ENCODE measurements around the gene IGSF21. TPM values are rescaled to one million over a fixed set of nuclear protein-coding genes. Genes with fewer than 3 reads are reported as not detected.

Gene IGSF21
- polyA plus RNA-seq, 1 experiment, result not detected

DNA sequence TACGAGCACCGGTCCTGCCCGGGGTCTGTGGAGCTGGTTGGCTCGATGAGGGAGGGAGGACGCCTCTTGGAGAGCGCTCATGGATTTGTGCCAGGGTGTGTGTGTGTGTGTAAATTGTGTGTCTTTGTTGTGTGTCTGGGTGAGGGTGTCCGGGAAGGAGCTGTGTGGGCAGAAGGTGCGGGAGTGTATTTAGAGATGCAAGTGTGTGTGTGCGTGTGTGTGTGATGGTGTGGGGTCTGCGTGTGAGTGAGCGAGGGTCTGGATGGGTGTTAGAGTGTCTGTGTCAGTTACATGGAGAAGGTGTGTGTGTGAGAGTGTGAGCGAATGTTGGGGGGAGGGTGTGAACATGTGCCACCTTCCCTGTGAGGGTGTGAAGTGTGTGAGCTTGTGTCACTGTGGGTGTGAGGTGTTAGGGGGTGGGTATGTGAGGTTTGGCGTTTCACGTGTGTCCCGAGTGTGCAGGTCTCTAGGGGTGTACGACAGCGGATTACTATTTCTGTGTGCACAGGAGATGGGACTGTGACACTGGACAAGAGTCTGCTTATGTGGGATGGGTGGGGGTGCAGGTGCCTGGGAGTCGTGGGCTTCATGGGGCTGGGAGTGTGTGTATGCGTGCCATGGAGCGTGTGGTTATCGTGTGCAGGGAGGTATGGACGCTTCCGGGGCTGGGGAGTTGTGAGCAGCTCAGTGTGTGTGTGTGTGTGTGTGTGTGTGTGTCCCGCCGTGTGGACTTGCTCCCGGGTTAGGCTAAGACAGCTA is 880 bp downstream of the IGSF21 start:
- TF ChIP-seq, protein P1, sequence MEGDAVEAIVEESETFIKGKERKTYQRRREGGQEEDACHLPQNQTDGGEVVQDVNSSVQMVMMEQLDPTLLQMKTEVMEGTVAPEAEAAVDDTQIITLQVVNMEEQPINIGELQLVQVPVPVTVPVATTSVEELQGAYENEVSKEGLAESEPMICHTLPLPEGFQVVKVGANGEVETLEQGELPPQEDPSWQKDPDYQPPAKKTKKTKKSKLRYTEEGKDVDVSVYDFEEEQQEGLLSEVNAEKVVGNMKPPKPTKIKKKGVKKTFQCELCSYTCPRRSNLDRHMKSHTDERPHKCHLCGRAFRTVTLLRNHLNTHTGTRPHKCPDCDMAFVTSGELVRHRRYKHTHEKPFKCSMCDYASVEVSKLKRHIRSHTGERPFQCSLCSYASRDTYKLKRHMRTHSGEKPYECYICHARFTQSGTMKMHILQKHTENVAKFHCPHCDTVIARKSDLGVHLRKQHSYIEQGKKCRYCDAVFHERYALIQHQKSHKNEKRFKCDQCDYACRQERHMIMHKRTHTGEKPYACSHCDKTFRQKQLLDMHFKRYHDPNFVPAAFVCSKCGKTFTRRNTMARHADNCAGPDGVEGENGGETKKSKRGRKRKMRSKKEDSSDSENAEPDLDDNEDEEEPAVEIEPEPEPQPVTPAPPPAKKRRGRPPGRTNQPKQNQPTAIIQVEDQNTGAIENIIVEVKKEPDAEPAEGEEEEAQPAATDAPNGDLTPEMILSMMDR (IDR thresholded peaks at IDR 0.05; ENCODE audit: low read depth, low read length), result no peak
- POLR2A ChIA-PET, result no interaction called here

DNA sequence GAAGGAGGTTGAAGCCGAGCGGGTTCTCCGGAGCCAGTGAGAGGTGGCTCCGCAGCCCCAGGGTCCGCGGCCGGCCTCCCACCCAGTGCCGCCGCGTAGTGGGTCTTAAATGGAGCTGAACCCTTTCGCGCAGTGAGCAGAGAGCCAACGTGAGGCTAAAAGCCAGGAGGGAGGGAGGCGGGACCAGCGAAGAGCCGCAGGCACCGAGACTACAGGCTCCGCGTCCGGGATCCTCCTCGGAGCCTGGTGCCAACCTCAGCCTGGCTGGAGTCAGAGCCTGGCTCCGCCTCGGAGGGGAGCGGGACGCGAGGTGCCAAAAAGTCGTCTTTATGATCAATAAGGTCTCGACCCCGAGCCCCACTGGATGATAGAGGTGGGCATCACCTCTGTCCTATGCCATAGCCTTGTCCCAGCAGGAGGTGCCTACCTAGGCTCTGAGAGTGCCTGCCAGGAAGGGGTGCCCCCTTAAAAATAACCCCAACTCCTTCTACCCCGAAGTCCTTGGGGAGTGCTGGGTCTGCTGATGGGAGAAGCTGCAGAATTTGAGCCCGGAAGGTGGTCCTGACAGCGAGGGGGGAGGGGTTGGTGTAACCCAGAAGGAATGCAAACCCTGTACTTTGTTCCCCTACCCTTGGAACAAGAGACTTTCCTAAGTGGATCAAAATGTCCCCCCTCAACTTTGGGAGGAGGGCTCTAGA is 1.6 kb downstream of the IGSF21 start:
- no peak overlapping the region for H3K4me3 ChIP-seq (ENCODE audit: low read depth, low read length)
- no peak for DNase-seq (ENCODE audit: low read depth, low spot score)
- TF ChIP-seq, protein P1 (IDR thresholded peaks at IDR 0.05; ENCODE audit: low read depth, low read length), result no peak
- peaks cover 7% of the 10 kb centered on the region; the same call in 1 of the 2 replicates for H3K9me3 ChIP-seq (ENCODE audit: control insufficient read depth, insufficient read depth, low read length)
- peaks cover 62% of the 10 kb centered on the region for H3K27me3 ChIP-seq (ENCODE audit: control insufficient read depth, insufficient read depth, low read length)
- no peak overlapping the region for H3K27ac ChIP-seq (ENCODE audit: low read depth, low read length)
- CTCF ChIA-PET, result interaction anchor here (0.9 kb wide), 1 partner anchor 10 kb away, joined by 3 read pairs; no protein-coding TSS in a partner anchor
- POLR2A ChIA-PET, result no interaction called here

More for the DNA sequence above, 880 bp downstream of the IGSF21 start:
- no peak overlapping the region for H3K27ac ChIP-seq (ENCODE audit: low read depth, low read length)
- DNase-seq (ENCODE audit: low read depth, low spot score), result no peak
- peaks cover 7% of the 10 kb centered on the region; the same call in 1 of the 2 replicates for H3K9me3 ChIP-seq (ENCODE audit: control insufficient read depth, insufficient read depth, low read length)
- CTCF ChIA-PET, result interaction anchor here (0.9 kb wide), 1 partner anchor 9 kb away, joined by 3 read pairs; no protein-coding TSS in a partner anchor
- H3K4me3 ChIP-seq (ENCODE audit: low read depth, low read length), result no peak overlapping the region
- peaks cover 62% of the 10 kb centered on the region for H3K27me3 ChIP-seq (ENCODE audit: control insufficient read depth, insufficient read depth, low read length)

DNA sequence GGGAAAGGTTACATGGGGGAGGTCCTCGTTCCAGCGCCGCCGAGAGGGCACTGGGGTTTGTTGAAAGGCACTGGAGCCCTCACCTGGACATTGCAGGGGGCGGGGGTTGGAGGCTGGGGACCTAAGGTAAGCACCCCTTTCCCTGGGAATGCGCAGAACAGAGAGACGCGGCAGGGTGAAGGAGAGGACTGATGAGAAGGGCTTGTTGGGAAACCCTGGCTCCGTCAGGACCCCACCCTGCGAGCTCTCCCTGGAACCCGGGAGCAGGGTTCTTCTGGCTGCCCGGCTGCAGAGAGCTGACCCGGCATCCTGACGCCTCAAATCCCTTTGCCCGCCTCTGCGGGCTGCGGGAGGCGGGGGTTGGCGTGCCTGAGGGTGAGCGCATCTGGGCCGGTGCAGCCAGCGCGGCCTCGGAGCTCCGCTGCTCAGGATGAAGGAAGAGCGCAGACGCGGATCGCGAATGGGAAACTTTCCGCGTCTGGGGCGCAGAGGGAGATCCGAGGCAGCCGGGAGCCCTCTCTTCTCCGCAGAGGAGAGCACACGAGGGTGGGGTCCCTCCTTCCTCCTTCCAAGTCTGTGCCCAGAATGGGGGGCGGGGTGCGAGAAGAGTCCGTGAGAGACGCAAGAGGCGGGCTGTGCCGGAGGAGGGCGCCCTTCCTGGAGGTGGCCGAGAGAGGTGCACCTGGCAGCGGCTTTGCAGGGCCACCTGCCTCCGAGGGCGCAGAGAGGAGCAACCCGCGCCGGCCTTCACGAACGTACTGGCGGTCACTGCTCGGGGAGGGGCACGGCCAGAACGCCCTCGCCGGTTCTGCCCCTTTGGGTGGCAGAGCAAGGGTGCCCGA is 2.4 kb downstream of the IGSF21 start:
- Histone ChIP-seq H3K9me3 (ENCODE audit: control insufficient read depth, insufficient read depth, low read length) (peaks cover 7% of the 10 kb centered on the region; the same call in 1 of the 2 replicates), H3K4me3 (ENCODE audit: low read depth, low read length) (no peak overlapping the region), H3K27me3 (ENCODE audit: control insufficient read depth, insufficient read depth, low read length) (peaks cover 62% of the 10 kb centered on the region), H3K27ac (ENCODE audit: low read depth, low read length) (no peak overlapping the region)
- ChIA-PET POLR2A (no interaction called here), CTCF (no interaction called here)
- TF ChIP-seq, protein P1 (IDR thresholded peaks at IDR 0.05; ENCODE audit: low read depth, low read length), result no peak
- no peak for DNase-seq (ENCODE audit: low read depth, low spot score)

DNA sequence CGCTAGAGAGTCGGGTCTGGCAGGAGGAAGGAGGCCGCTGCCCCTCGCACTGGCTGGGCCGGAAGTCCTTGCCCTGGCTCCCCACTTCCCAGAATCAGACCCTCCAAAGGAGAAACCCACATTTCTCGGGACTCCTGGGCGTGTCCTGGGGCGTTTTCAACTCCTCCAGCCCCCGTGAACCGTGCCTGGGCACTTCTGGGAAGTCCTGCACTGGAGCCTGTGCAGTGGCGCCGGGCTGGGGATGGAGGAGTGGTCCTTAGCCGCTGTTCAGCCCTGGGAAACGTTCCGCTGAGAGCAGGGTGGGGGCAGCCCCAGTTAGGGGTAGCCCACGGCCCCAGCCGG is 3.0 kb downstream of the IGSF21 start:
- ChIA-PET POLR2A (no interaction called here), CTCF (no interaction called here)
- peaks cover 60% of the 10 kb centered on the region for H3K27me3 ChIP-seq (ENCODE audit: control insufficient read depth, insufficient read depth, low read length)
- TF ChIP-seq, protein P1 (IDR thresholded peaks at IDR 0.05; ENCODE audit: low read depth, low read length), result no peak
- no peak overlapping the region for H3K27ac ChIP-seq (ENCODE audit: low read depth, low read length)
- no peak overlapping the region for H3K4me3 ChIP-seq (ENCODE audit: low read depth, low read length)
- DNase-seq (ENCODE audit: low read depth, low spot score), result no peak
- H3K9me3 ChIP-seq (ENCODE audit: control insufficient read depth, insufficient read depth, low read length), result peaks cover 7% of the 10 kb centered on the region; the same call in 1 of the 2 replicates
